Pancreas (tissue), 10 donors: ENCODE results near the gene NHERF2. TPM values are rescaled to one million over a fixed set of nuclear protein-coding genes. Genes with fewer than 3 reads are reported as not detected.
A peak's percentile ranks its signal among the peaks of the same experiment; 100 is the strongest.
"Not testable (repeated sequence)": the region's sequence is repeated elsewhere in the genome, so short reads cannot be mapped to it uniquely, and the experiment has no call there.

Source experiments
- ATAC-seq, 4 donors: fragments of 200-7000 bp; cut with Tn5 transposase; one replicate each; pipeline versions ENCODE4 v1.8.0 to v1.9.1; 2020; ENCODE audit warnings: mild to moderate bottlenecking in 4 of 4, moderate library complexity in 4 of 4
- DNase-seq, 6 donors: peaks; one replicate each; pipeline ENCODE4 v3.0.0-alpha.2; 2020
- FAIRE-seq: peaks from 2 replicates; lab custom pipeline; 2012; peaks lifted over from hg19 to GRCh38; lab: Jason Lieb, UNC
- H3K27ac ChIP-seq, 4 donors: fragments of 200-600 bp; sonication (generic); 1 replicate in 3 of 4; 2 replicates in 1 of 4; pipeline versions ENCODE4 v1.5.0 to v1.8.0; 2020
- H3K27me3 ChIP-seq, 4 donors: fragments of 200-600 bp; one replicate each; pipeline ENCODE4 v1.8.0; 2021
- H3K36me3 ChIP-seq, 3 donors: fragments of 200-600 bp; sonication (generic) in 1 of 3; one replicate each; pipeline versions ENCODE4 v1.5.0 to v1.8.0; 2020 to 2021
- H3K4me1 ChIP-seq, 3 donors: fragments of 200-600 bp; one replicate each; pipeline ENCODE4 v1.8.0; 2021
- H3K4me3 ChIP-seq, 4 donors: fragments of 200-600 bp; sonication (generic) in 2 of 4; one replicate each; pipeline versions ENCODE4 v1.5.0 to v1.8.0; 2020 to 2021
- H3K9me3 ChIP-seq, 4 donors: fragments of 200-600 bp; one replicate each; pipeline ENCODE4 v1.8.0; 2021
- WGBS, 2 donors: extraction: QIAGEN DNeasy Blood & Tissue Kit; methylation state at CpG; one replicate each; pipeline ENCODE4 v1.1.7; 2013; 5-methylcytosine and 5-hydroxymethylcytosine counted together
- intact Hi-C, 3 donors: fragments of 100-400 bp; cut with DNase I; formaldehyde crosslinking; loops; one replicate each; pipeline versions ENCODE4 v1.11.1 to v1.14.2; 2022
- polyA plus RNA-seq, 2 donors: library from polyadenylated mRNA; stranded (reverse); fragments of 200-250 nt; gene quantifications; one replicate each; pipeline ENCODE4 v1.2.3, GENCODE V29; 2013
- total RNA-seq, 6 donors: library from RNA; stranded (reverse); fragmentation: NEBNext Ultra II Directional in 4 of 6; extraction: Animal tissue kit (Norgen Biotek cat#: 25700) in 4 of 6; gene quantifications; one replicate each; pipeline versions ENCODE4 v1.2.1 to v1.2.4, GENCODE V29; 2021 to 2023
- TF ChIP-seq, protein P1 (sequence below), 4 donors: fragments of 200-600 bp; sonication (generic) in 3 of 4; IDR thresholded peaks; one replicate each; pipeline versions ENCODE4 v1.5.0 to v1.8.0; 2021; ENCODE audit warnings: antibody characterized with exemption in 4 of 4
- donor health status: healthy with polysubstance abuse.
- donor health status: DM: no; HTN: no; CAD: no; lungs with moderate emphysema.
- donor health status: DM: no; HTN: no; CAD: no.
- donor health status: control.
- donor health status: control.
- donor health status: Bipolar disorder and iron deficiency.
- donor health status: DM: yes; HTN: yes; CAD: no.
- donor health status: DM: no; HTN: no; CAD: no.
- donor health status: DM: no; HTN: no; CAD: no.
- donor health status: DM: yes; HTN: yes; CAD: no.

NHERF2 gene
- total and polyA plus RNA-seq, 8 donors = 14.7 to 144 (median 26.3) TPM

DNA sequence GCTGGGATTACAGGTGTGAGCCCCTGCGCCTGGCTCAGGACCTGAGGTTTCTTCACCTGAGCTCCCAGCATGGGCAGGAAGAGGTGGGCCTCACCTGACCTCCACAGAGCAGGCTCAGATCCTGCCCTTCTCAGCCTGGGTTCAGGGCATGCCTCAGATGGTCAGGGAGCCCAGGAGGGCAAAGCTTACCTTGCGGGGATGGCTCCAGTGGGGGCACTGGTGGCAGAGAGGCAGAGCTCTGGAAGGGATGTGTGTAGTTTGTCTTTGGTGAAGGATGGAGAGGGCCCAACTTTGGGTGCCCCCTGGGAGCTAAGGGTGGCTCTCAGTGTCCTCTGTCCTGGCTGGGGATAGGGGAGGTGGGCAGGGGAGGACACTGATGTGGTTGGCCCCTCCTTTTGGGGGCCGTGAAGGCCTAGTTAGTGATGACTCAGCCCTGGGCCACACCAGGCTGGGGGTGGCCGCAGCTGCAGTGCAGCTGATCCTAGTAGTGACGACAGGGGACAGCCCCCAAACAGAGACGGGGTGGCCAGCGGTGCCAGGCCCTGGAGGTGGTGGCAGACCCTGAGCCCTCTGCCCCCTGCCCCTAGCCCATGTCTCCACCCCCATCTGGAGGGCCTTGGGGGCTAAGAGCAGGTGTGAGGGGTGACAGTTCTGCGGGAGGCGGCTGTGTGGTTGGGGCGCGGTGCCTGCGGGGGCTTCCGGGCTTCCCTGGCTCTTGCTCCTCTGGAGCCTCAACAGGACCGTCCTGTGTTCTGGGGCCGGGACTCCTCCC lies 5.8 kb downstream of the NHERF2 start:
- peak in 2 of 6 donors; percentile 38 to 63 for DNase-seq
- no peaks in the 10 kb centered on the region for H3K4me1 ChIP-seq

DNA sequence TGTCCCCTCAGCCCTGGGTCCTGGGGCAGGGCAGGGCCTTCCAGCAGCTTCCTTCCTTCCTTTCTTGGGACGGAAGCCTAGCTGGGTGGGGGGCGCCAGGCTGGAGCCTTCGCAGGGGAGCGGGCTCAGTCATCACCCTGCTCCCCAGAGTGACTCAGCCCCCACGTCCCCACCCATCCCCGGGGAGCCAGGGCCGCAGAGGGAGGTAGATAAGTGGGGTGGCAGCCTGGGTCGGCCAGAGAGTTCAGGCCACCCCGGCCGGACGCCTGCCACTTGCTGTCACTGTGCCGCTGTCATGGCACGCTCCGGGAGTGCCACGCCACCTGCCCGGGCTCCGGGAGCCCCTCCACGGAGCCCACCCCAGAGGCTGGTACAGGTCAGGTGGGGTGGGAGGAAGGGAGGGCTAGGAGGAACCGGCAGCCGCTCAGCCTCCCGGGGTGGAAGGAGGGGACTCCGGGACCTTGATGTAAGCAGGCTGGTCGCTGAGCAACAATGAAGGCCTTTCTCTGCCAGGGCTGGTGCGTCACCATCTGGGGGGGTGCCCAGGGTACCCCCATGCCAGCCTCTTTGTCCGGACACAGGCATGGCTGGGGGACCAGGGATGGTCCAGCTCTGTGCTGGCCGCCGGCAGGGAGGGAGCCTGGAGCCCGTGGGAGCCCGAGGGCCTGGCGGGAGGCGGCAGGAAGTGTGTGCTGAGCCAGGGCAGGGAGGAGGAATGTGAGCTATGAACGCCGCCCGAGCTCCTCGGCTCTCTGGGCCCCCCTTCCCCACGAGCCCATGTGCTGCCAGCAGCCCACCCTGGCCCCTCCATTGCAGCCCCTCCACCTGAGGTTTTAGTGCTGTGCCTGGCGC lies 6.6 kb downstream of the NHERF2 start:
- ATAC-seq (peak; percentile 21 to 66 (median 55)), FAIRE-seq (no peak), DNase-seq (peak in 2 of 6 donors; percentile 36 to 76)
- peak overlapping the region; percentile 20 to 70 (median 54) for H3K27ac ChIP-seq
- peak overlapping the region in 1 of 4 donors; percentile 23 for H3K4me3 ChIP-seq
- no peaks in the 10 kb centered on the region for H3K4me1 ChIP-seq
- H3K27me3 ChIP-seq = no peaks in the 10 kb centered on the region
- intact Hi-C loops = no loop called here
- no peaks in the 10 kb centered on the region for H3K36me3 ChIP-seq
- 61 to 62% methylated on average over 37 of the region's 37 CpGs for WGBS, 2 donors
- TF ChIP-seq, protein P1, sequence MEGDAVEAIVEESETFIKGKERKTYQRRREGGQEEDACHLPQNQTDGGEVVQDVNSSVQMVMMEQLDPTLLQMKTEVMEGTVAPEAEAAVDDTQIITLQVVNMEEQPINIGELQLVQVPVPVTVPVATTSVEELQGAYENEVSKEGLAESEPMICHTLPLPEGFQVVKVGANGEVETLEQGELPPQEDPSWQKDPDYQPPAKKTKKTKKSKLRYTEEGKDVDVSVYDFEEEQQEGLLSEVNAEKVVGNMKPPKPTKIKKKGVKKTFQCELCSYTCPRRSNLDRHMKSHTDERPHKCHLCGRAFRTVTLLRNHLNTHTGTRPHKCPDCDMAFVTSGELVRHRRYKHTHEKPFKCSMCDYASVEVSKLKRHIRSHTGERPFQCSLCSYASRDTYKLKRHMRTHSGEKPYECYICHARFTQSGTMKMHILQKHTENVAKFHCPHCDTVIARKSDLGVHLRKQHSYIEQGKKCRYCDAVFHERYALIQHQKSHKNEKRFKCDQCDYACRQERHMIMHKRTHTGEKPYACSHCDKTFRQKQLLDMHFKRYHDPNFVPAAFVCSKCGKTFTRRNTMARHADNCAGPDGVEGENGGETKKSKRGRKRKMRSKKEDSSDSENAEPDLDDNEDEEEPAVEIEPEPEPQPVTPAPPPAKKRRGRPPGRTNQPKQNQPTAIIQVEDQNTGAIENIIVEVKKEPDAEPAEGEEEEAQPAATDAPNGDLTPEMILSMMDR (IDR thresholded peaks at IDR 0.05) = no peak
- H3K9me3 ChIP-seq = no peaks in the 10 kb centered on the region

More for the DNA sequence above, 5.8 kb downstream of the NHERF2 start:
- H3K27ac ChIP-seq = peak overlapping the region; percentile 20 to 70 (median 54)
- H3K4me3 ChIP-seq = no peak overlapping the region
- TF ChIP-seq, protein P1 (IDR thresholded peaks at IDR 0.05) = no peak
- no peaks in the 10 kb centered on the region for H3K27me3 ChIP-seq
- H3K36me3 ChIP-seq = no peaks in the 10 kb centered on the region
- intact Hi-C loops = no loop called here
- no peaks in the 10 kb centered on the region for H3K9me3 ChIP-seq
- 79 to 87% methylated on average over 11 to 15 of the region's 15 CpGs for WGBS, 2 donors
- no peak for FAIRE-seq
- ATAC-seq = no peak

DNA sequence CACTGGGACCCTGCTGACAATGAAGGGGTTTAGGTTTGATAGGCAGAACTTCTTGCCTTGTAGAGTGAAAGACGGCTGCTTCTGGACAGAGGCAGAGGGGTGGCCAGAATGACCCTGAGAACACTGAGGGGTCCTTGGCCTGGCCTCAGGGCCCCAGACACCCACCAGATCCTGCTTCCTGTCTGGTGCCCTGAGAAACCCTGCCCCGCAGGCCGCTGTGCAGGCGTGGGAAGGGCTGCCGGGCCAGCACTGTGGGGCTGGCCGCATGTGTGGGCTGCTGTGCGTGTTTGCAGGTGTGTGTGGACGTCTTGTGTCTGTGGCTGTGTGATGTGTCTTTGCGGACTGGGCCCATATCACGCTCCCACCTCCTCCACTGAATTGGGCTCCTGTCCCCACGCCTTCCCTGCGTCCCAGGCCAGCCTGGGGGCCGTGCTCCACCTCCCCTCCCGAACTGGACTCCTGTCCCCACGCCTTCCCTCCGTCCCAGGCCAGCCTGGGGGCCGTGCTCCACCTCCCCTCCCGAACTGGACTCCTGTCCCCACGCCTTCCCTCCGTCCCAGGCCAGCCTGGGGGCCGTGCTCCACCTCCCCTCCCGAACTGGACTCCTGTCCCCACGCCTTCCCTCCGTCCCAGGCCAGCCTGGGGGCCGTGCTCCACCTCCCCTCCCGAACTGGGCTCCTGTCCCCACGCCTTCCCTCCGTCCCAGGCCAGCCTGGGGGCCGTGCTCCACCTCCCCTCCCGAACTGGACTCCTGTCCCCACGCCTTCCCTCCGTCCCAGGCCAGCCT lies 7.4 kb downstream of the NHERF2 start:
- H3K4me1 ChIP-seq, DNase-seq, H3K9me3 ChIP-seq, H3K27me3 ChIP-seq, intact Hi-C loops, FAIRE-seq, H3K36me3 ChIP-seq: not testable (repeated sequence)
- peak in 2 of 4 donors; percentile 7 to 13 for ATAC-seq
- peak overlapping the region in 3 of 4 donors; percentile 42 to 70 (median 66) for H3K27ac ChIP-seq
- WGBS, 2 donors = 83 to 85% methylated on average over 15 of the region's 32 CpGs
- peak overlapping the region in 1 of 4 donors; percentile 23 for H3K4me3 ChIP-seq

DNA sequence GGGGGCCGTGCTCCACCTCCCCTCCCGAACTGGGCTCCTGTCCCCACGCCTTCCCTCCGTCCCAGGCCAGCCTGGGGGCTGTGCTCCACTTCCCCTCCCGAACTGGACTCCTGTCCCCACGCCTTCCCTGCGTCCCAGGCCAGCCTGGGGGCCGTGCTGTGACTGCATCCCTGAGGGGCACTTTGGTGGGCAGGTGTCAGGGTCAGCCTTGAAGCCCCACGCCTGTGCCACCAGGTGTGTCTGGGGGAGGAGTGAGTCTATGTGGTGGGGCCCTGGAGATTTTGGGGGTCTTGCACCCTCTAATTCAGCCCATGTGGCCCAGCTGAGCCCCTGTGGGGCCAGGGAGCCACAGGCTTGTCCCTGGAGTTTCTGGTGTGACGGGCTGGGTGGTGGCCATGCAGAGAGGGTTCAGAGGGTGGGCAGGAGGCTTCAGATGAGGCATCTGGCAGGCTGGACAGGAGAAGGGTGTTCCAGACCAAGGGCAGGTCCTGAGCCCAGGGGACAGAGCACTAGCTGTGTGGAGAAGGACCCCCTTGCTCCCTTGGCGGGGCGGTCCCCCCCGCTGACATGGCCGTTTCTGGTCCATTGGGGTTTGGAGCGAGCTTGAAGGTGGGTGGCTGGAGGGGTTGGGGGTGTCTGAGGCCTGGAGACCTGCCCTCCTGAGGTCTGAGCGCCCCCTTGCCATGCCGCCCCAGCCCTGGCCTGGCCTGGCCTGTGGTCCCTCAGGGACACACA lies 8.2 kb downstream of the NHERF2 start:
- WGBS, 2 donors = 88 to 91% methylated on average over 15 to 17 of the region's 17 CpGs
- no peaks in the 10 kb centered on the region for H3K27me3 ChIP-seq
- intact Hi-C loops = no loop called here
- H3K4me1 ChIP-seq = no peaks in the 10 kb centered on the region
- TF ChIP-seq, protein P1 (IDR thresholded peaks at IDR 0.05) = no peak
- no peaks in the 10 kb centered on the region for H3K36me3 ChIP-seq
- DNase-seq (peak in 2 of 6 donors; percentile 18 to 65), FAIRE-seq (no peak), ATAC-seq (no peak)
- peak overlapping the region in 1 of 4 donors; percentile 15 for H3K4me3 ChIP-seq
- H3K9me3 ChIP-seq = no peaks in the 10 kb centered on the region
- H3K27ac ChIP-seq = peak overlapping the region; percentile 51 to 84 (median 78)
